ENCODE measurements around the gene SELENON. TPM values are rescaled to one million over a fixed set of nuclear protein-coding genes. Genes with fewer than 3 reads are reported as not detected.

The SELENON gene, protein sequence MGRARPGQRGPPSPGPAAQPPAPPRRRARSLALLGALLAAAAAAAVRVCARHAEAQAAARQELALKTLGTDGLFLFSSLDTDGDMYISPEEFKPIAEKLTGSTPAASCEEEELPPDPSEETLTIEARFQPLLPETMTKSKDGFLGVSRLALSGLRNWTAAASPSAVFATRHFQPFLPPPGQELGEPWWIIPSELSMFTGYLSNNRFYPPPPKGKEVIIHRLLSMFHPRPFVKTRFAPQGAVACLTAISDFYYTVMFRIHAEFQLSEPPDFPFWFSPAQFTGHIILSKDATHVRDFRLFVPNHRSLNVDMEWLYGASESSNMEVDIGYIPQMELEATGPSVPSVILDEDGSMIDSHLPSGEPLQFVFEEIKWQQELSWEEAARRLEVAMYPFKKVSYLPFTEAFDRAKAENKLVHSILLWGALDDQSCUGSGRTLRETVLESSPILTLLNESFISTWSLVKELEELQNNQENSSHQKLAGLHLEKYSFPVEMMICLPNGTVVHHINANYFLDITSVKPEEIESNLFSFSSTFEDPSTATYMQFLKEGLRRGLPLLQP
- 0.89 TPM for polyA plus RNA-seq (2012; ENCODE audit: missing spikeins)

DNA sequence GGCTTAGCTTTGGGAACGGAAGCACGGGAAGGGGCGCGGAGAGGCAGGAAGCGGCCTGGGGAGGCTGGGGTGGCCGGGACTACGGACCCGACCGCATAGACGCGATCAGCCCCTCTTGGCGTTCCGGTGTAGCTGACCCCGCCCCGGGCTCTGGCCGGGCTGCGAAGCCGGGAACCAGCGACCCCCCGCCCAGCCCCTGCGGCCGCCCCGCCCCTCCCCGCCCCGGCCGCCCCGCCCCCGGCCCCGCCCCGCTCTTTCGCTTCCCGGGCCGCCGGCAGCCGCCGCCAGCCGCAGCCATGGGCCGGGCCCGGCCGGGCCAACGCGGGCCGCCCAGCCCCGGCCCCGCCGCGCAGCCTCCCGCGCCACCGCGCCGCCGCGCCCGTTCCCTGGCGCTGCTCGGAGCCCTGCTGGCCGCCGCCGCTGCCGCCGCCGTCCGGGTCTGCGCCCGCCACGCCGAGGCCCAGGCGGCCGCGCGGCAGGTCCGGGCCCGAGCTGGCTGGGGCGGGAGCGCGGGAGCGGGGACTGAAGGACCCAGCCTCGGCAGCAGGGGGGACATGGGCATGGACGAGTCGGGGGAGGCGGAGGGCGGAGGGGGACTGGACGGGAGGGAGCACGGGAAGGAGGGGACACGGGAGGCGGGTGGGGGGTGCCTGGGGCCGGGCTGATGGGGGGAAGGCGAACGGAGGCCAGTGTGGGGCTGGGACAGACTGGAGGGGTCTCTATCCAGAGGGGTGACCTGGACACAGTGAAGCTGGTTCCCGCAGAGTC lies at the start of gene SELENON:
TSS of gene SELENON (plus strand) at position 259 of the 768 bp plus-strand sequence. CDS start at position 297, 38 bp downstream.
- FAIRE-seq (no peak), DNase-seq (ENCODE audit: insufficient read length) (peak; percentile 49)
- TF ChIP-seq TAF1 (IDR thresholded peaks at IDR 0.05; ENCODE audit: borderline replicate concordance, low read depth, low read length) (no peak), POLR2AphosphoS5 (IDR thresholded peaks at IDR 0.05; ENCODE audit: low read depth, low read length) (no peak), POLR2A (IDR thresholded peaks at IDR 0.05; ENCODE audit: low read depth, low read length) (no peak)

DNA sequence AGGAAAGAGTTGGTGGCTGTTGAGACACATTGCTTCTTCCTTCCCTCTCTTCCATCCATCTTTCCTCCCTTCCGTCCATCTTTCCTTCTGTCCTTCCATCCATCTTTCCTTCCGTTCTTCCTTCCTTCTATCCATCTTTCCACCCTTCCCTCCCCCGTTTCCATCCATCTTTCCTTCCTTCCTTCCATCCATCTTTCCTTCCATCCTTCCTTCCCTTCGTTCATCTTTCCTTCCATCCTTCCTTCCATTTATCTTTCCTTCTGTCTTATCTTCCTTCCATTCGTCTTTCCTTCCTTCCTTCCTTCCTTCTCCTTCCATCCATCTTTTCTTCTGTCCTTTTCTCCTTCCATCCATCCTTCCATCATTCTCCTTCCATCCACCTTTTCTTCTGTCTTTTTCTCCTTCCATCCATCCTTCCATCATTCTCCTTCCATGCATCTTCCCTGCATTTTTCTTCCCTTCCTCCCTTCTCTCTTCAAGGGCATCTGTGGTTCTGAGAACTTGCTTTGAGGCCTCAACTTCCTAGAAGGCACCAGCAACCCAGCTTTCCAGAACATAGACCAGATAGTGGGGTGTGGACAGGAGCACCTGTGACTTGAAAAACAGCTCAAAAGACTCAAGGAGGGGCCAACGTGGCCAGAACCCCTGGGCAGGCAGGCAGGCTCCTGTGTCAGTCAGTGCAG lies 48.9 kb upstream of the SELENON start:
- FAIRE-seq (no peak), DNase-seq (ENCODE audit: insufficient read length) (no peak)
- no peak for TF ChIP-seq POLR2AphosphoS5 (IDR thresholded peaks at IDR 0.05; ENCODE audit: low read depth, low read length)
- no peak for TF ChIP-seq POLR2A (IDR thresholded peaks at IDR 0.05; ENCODE audit: low read depth, low read length)
- no peak for TF ChIP-seq TAF1 (IDR thresholded peaks at IDR 0.05; ENCODE audit: borderline replicate concordance, low read depth, low read length)

DNA sequence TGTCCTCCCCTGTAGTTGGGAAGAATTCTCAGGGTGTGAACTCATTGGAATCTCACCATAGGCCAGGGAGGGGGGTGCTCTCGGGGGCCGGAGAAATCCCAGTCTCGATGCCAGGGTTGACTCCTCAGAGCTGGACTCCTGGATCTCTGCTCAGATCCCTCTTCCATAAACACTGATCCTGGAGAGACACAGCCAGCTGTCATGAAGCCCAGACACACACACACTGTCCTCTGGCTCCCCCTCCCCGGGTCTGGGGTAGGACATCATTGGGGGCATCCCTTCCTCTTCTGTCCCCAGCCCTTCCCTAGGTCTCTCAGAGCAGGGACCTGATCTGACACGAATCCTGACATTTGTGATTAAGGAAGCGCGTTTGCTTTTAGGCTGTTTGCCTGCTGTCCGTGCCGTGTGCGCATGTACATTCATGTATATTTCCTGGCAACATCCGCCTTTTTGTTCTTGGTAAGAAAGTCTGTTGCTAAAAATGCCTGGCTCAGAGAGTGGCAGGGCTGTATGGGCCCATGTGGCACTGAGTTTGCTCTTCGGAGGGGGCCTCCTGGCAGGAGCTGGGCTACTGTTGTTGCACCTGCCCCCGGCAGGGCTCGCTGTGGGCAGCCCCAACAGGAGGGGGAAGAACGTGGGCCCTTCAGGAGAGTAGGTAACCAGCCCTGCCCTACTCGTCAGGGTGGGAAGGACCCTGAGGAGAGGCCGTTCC lies 45.4 kb upstream of the SELENON start:
- FAIRE-seq = no peak
- no peak for TF ChIP-seq POLR2AphosphoS5 (IDR thresholded peaks at IDR 0.05; ENCODE audit: low read depth, low read length)
- TF ChIP-seq TAF1 (IDR thresholded peaks at IDR 0.05; ENCODE audit: borderline replicate concordance, low read depth, low read length) = no peak
- no peak for TF ChIP-seq POLR2A (IDR thresholded peaks at IDR 0.05; ENCODE audit: low read depth, low read length)
- no peak for DNase-seq (ENCODE audit: insufficient read length)

DNA sequence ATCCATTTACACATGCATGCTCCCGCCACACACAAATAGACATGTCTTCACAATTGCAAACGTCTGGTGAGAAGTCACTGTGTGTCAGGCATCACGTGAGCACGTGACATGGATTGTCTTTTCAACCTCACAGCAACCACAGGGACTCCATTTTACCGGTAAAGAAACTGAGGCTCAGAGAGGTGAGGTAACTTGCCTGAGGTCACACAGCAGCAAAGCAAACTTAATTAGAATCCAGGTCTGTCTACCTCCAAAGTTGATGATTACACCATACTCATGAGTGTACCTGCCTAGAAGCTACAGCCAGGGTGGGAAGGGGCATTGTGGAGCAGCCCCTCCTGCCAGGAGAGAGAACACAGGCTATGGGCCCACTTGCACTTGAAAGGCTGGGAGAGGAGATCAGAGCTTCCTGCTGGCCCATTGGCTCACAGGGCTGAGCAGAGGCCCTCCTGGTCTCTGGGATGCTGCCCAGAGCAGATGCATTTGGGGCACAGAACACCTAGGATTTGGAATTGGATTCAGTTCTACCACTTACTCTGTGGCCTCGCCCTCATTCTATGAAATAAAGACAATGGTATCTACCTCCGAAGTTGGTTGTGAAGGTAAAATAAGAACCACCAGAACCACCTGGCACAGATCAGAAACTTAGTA lies 44.4 kb upstream of the SELENON start:
- DNase-seq (ENCODE audit: insufficient read length) (no peak), FAIRE-seq (no peak)
- TF ChIP-seq TAF1 (IDR thresholded peaks at IDR 0.05; ENCODE audit: borderline replicate concordance, low read depth, low read length) = no peak
- TF ChIP-seq POLR2AphosphoS5 (IDR thresholded peaks at IDR 0.05; ENCODE audit: low read depth, low read length) = no peak
- TF ChIP-seq POLR2A (IDR thresholded peaks at IDR 0.05; ENCODE audit: low read depth, low read length) = no peak

DNA sequence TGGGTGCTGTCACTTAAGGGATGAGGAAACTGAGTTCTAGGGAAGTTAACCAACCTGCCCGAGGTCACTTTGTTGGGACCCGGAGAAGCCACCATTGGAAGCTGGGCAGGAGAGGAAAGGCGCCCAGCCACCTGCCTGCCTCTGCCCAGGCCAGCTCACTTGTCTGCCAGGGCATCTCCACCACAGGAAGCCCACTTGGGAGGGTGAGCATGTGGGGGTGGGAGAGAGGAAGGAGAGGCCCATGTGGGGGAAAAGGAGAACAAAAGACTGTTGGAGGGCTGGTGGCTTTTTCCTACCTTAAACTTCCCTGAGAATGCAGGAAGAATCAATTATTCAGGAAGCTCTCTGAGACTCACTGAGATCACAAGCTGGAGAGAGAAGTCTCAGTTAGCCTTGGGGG lies 43.8 kb upstream of the SELENON start:
- DNase-seq (ENCODE audit: insufficient read length) (no peak), FAIRE-seq (no peak)
- TF ChIP-seq TAF1 (IDR thresholded peaks at IDR 0.05; ENCODE audit: borderline replicate concordance, low read depth, low read length) (no peak), POLR2AphosphoS5 (IDR thresholded peaks at IDR 0.05; ENCODE audit: low read depth, low read length) (no peak), POLR2A (IDR thresholded peaks at IDR 0.05; ENCODE audit: low read depth, low read length) (no peak)

DNA sequence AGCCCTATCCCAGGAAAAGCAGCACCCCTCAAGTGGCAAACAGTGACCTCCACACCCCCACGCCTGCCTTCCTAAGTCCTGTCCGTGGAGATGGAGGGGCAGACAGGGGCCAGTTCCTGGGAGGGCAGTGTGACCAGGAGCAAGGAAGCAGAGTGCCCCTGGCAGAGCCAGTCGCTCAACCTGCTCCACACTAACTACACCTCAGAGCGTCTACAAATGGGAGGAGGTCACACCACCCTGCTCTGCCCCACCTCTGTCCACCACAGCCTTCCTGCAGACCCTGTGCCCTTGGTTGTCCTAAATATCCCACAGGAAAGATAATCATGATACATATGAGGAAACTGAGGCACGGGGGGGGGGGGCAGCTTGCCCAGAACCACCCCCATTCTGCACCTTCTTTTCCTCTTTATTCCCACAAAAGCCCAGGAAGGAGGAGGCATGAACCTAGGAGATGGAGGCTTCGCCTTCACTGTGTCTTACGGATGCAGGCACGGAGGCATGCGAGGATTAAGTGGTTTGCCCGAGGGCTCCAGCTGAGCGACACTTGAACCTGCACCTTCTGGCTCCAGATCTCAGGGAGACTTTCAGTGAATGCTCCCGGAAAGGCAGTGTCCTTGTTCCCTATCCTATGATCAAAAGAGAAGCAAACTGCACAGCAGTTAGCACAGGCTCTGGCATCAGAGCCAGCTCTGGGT lies 42.7 kb upstream of the SELENON start:
- DNase-seq (ENCODE audit: insufficient read length) (no peak), FAIRE-seq (no peak)
- TF ChIP-seq POLR2AphosphoS5 (IDR thresholded peaks at IDR 0.05; ENCODE audit: low read depth, low read length) (no peak), POLR2A (IDR thresholded peaks at IDR 0.05; ENCODE audit: low read depth, low read length) (no peak), TAF1 (IDR thresholded peaks at IDR 0.05; ENCODE audit: borderline replicate concordance, low read depth, low read length) (no peak)

DNA sequence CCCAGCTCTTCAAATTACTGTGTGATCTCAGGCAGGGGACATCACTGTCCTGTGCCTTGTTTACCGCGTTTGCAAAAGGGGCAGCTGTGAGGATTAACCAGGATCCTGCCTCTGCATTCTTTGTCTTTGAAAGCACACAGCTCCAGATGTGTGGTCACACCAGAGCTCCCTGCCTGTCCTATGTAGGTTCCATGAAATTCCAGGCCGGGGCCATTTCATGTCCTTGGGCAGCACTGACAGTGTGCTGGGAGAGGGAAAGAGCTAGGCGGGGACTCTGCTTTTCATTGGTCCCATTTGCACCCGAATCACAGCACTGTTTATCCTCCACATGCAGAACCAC lies 42.2 kb upstream of the SELENON start:
- no peak for FAIRE-seq
- TF ChIP-seq POLR2AphosphoS5 (IDR thresholded peaks at IDR 0.05; ENCODE audit: low read depth, low read length) (no peak), POLR2A (IDR thresholded peaks at IDR 0.05; ENCODE audit: low read depth, low read length) (no peak), TAF1 (IDR thresholded peaks at IDR 0.05; ENCODE audit: borderline replicate concordance, low read depth, low read length) (no peak)
- DNase-seq (ENCODE audit: insufficient read length) = no peak

DNA sequence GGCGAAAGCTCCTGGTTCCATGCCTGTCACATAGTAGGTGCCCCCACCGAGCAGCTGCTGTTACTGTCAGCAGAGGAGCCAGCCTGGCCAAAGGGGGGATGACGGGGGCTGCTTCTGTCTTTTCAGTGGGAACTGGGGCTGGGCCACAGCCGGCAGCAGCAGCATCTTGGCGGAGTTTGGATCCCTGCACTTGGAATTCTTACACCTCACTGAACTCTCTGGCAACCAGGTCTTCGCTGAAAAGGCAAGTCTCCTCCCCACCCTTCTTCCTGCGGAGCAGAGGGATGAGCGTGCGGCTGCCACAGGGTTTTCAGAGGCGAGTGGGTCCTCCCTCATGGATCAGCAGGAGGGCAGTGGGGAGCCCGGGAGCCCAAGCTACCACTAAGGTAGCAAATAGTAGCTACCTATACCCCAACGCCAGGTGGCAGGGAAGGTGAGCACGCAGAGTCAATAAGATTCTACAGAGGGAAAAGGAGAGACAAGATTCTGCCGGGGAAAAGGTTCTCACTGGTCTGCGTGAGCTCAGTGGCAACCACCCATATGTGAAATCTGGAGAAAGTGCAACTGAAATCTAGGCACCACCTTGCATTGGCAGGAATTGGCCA lies 41.4 kb upstream of the SELENON start:
- no peak for TF ChIP-seq TAF1 (IDR thresholded peaks at IDR 0.05; ENCODE audit: borderline replicate concordance, low read depth, low read length)
- no peak for TF ChIP-seq POLR2AphosphoS5 (IDR thresholded peaks at IDR 0.05; ENCODE audit: low read depth, low read length)
- no peak for TF ChIP-seq POLR2A (IDR thresholded peaks at IDR 0.05; ENCODE audit: low read depth, low read length)
- no peak for FAIRE-seq
- DNase-seq (ENCODE audit: insufficient read length) = no peak

DNA sequence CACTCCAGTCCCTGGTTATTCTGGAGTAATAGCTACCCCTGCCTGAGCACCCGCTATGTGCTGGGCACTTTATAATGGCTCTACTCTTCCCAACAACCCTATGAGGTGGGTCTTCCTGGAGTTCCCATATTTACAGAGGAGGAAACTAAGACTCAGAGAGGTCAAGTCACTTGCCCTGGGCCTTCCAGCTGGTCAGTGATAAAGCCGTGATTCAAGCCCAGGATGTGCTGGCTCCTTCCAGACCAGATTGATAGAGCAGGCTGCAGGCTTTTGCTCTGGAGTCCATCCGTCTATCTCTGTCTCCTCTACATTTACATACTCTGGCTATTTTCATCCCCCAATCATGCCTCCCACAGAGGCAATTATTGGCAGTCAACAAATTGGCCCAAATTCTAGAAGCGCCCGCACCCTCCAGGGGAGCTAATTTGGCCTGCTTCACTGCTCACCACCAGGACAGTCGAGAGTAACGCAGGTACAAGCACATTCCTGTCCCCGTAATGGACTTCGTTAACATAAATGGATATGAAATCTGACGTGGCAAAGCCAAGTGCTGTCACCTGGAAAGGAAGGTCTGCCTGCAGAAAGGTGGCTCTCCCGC lies 39.8 kb upstream of the SELENON start:
- no peak for FAIRE-seq
- no peak for DNase-seq (ENCODE audit: insufficient read length)
- TF ChIP-seq POLR2AphosphoS5 (IDR thresholded peaks at IDR 0.05; ENCODE audit: low read depth, low read length) (no peak), TAF1 (IDR thresholded peaks at IDR 0.05; ENCODE audit: borderline replicate concordance, low read depth, low read length) (no peak), POLR2A (IDR thresholded peaks at IDR 0.05; ENCODE audit: low read depth, low read length) (no peak)

Measured in GM12892 (cell line).